CD14-positive monocyte (primary cell): ENCODE measurements around the gene HTRA3. TPM values are rescaled to one million over a fixed set of nuclear protein-coding genes. Genes with fewer than 3 reads are reported as not detected.

Experiments
- DNase-seq, 3 donors: peaks; one replicate each; pipeline ENCODE4 v3.0.0-alpha.2; 2011 to 2022
- H2AFZ ChIP-seq: 2 replicates; pipeline ENCODE4 v1.6.0; 2012; ENCODE audit warnings: mild to moderate bottlenecking, low read depth, low read length, inconsistent platforms; ENCODE audit not compliant: insufficient read depth, poor library complexity, severe bottlenecking
- H3K27ac ChIP-seq, 2 donors: 1 replicate in 1 of 2; 2 replicates in 1 of 2; pipeline ENCODE4 v1.5.1; 2012 to 2013; ENCODE audit warnings: low read length in 2 of 2, control low read depth in 1 of 2, inconsistent platforms in 1 of 2, low read depth in 1 of 2, mild to moderate bottlenecking in 1 of 2
- H3K27me3 ChIP-seq, 2 donors: one replicate each; pipeline versions ENCODE4 v1.6.0 to v1.6.1; 2011 to 2013; ENCODE audit warnings: low read length in 2 of 2; ENCODE audit not compliant: control insufficient read depth in 2 of 2, insufficient read depth in 2 of 2
- H3K36me3 ChIP-seq, 2 donors: replicated peaks in 1 of 2; 1 replicate in 1 of 2; 2 replicates in 1 of 2; pipeline versions ENCODE4 v1.5.1 to v1.6.1; 2012 to 2013; ENCODE audit warnings: low read length in 2 of 2, control low read depth in 1 of 2, inconsistent platforms in 1 of 2, mild to moderate bottlenecking in 1 of 2; ENCODE audit not compliant: insufficient read depth in 2 of 2, control insufficient read depth in 1 of 2
- H3K4me1 ChIP-seq, 2 donors: 1 replicate in 1 of 2; 2 replicates in 1 of 2; pipeline versions ENCODE4 v1.5.1 to v1.6.1; 2012 to 2013; ENCODE audit warnings: low read length in 2 of 2, control low read depth in 1 of 2, inconsistent platforms in 1 of 2, mild to moderate bottlenecking in 1 of 2, moderate library complexity in 1 of 2; ENCODE audit not compliant: insufficient read depth in 2 of 2, control insufficient read depth in 1 of 2
- H3K4me2 ChIP-seq: replicated peaks from 2 replicates; pipeline ENCODE3; 2012; ENCODE audit warnings: low read length, moderate library complexity, mild to moderate bottlenecking; ENCODE audit not compliant: poor library complexity, severe bottlenecking; ENCODE audit errors: extremely low read depth
- H3K4me3 ChIP-seq, 3 experiments: fragments of 200-600 bp in 1 of 3; sonication (generic) in 1 of 3; replicated peaks in 1 of 3; 1 replicate in 2 of 3; 2 replicates in 1 of 3; pipeline ENCODE4 v1.5.1; 2011 to 2013; ENCODE audit warnings: low read length in 3 of 3, mild to moderate bottlenecking in 3 of 3, control low read depth in 2 of 3, low read depth in 2 of 3, inconsistent platforms in 1 of 3, moderate library complexity in 1 of 3
- H3K79me2 ChIP-seq: 2 replicates; pipeline ENCODE4 v1.6.0; 2012; ENCODE audit warnings: mild to moderate bottlenecking, control low read depth, inconsistent platforms, low read length, moderate library complexity; ENCODE audit not compliant: insufficient read depth
- H3K9ac ChIP-seq: 2 replicates; pipeline ENCODE4 v1.6.0; 2017; ENCODE audit warnings: low read length, mild to moderate bottlenecking; ENCODE audit not compliant: insufficient read depth, poor library complexity, severe bottlenecking
- H3K9me3 ChIP-seq, 2 donors: replicated peaks in 1 of 2; 1 replicate in 1 of 2; 2 replicates in 1 of 2; pipeline versions ENCODE4 v1.5.1 to v1.6.1; 2012 to 2013; ENCODE audit warnings: low read length in 2 of 2, control low read depth in 1 of 2; ENCODE audit not compliant: control insufficient read depth in 1 of 2, insufficient read depth in 1 of 2
- H4K20me1 ChIP-seq: 2 replicates; pipeline ENCODE4 v1.6.0; 2012; ENCODE audit warnings: mild to moderate bottlenecking, low read length, control low read depth, moderate library complexity; ENCODE audit not compliant: insufficient read depth
- H3K27ac Mint-ChIP-seq, 7 donors: one replicate each; pipeline ENCODE4 v1.8.0; 2020; ENCODE audit warnings: mild to moderate bottlenecking in 7 of 7, mixed read lengths in 7 of 7, moderate library complexity in 6 of 7, inconsistent platforms in 2 of 7
- H3K27me3 Mint-ChIP-seq, 3 donors: one replicate each; pipeline ENCODE4 v1.8.0; 2021 to 2022; ENCODE audit warnings: low read depth in 3 of 3, mild to moderate bottlenecking in 3 of 3, mixed read lengths in 3 of 3, moderate library complexity in 3 of 3, inconsistent platforms in 1 of 3
- H3K36me3 Mint-ChIP-seq, 2 donors: one replicate each; pipeline ENCODE4 v1.8.0; 2020; ENCODE audit warnings: mixed read lengths in 2 of 2, inconsistent platforms in 1 of 2, mild to moderate bottlenecking in 1 of 2
- H3K4me1 Mint-ChIP-seq: one replicate; pipeline ENCODE4 v1.8.0; 2020; ENCODE audit warnings: mild to moderate bottlenecking, mixed read lengths
- H3K4me3 Mint-ChIP-seq, 2 donors: one replicate each; pipeline ENCODE4 v1.8.0; 2020; ENCODE audit warnings: mild to moderate bottlenecking in 2 of 2, mixed read lengths in 2 of 2, moderate library complexity in 1 of 2
- H3K9me3 Mint-ChIP-seq, 7 donors: one replicate each; pipeline ENCODE4 v1.8.0; 2020 to 2022; ENCODE audit warnings: mixed read lengths in 7 of 7, mild to moderate bottlenecking in 6 of 7, moderate library complexity in 6 of 7, inconsistent platforms in 2 of 7
- CTCF ChIP-seq: fragments of 200-600 bp; IDR thresholded peaks from one replicate; pipeline ENCODE4 v1.8.0; 2022; ENCODE audit warnings: antibody characterized with exemption, mild to moderate bottlenecking
- WGBS: methylation state at CpG from one replicate; pipeline ENCODE4 v1.1.5; 2013; ENCODE audit warnings: missing lambda C conversion rate; ENCODE audit not compliant: insufficient coverage; 5-methylcytosine and 5-hydroxymethylcytosine counted together
- intact Hi-C, 2 donors: fragments of 100-400 bp; cut with micrococcal nuclease; formaldehyde crosslinking; loops; one replicate each; pipeline versions ENCODE4 v1.15.0 to v1.15.1; 2023
- polyA plus RNA-seq, 3 donors: library from polyadenylated mRNA; depleted of rRNA in 1 of 3; unstranded in 2 of 3; stranded (reverse) in 1 of 3; fragments of 300-500 nt in 2 of 3; fragments of >200 nt in 1 of 3; fragmentation: Illumina TruSeq in 2 of 3; gene quantifications; 1 replicate in 2 of 3; 2 replicates in 1 of 3; pipeline ENCODE4 v1.2.3, GENCODE V29; 2012 to 2021

The HTRA3 gene
- polyA plus RNA-seq, 3 donors: not detected

- H3K9me3 Mint-ChIP-seq: peaks cover 0 to 2% (median 0%) of the 10 kb centered on the region in 7 donors
- Histone ChIP-seq H3K9ac (no peak overlapping the region), H3K9me3 (no peaks in the 10 kb centered on the region), H3K79me2 (peaks cover 15% of the 10 kb centered on the region), H2AFZ (no peak overlapping the region), H3K4me2 (no peak overlapping the region), H3K27me3 (no peaks in the 10 kb centered on the region), H3K36me3 (peaks cover 80 to 82% of the 10 kb centered on the region in 2 donors), H3K27ac (no peak overlapping the region), H4K20me1 (peaks cover 98% of the 10 kb centered on the region), H3K4me3 (no peak overlapping the region), H3K4me1 (peaks cover 23 to 25% of the 10 kb centered on the region in 2 donors)
- WGBS: 95% methylated on average over 21 of the region's 21 CpGs
- peaks cover 28% of the 10 kb centered on the region for H3K4me1 Mint-ChIP-seq
- no peak for TF ChIP-seq CTCF
- peaks cover 25 to 29% of the 10 kb centered on the region in 2 donors for H3K36me3 Mint-ChIP-seq
- no peak overlapping the region for H3K4me3 Mint-ChIP-seq
- intact Hi-C loops: no loop called here
- peak overlapping the region in 1 of 7 donors; percentile 12 for H3K27ac Mint-ChIP-seq
- H3K27me3 Mint-ChIP-seq: no peaks in the 10 kb centered on the region
- no peak for DNase-seq
Observed at GRCh38 chr4:8231551-8232049, 38.0 kb upstream of the HTRA3 start.

- over 99% methylated on average over 11 of the region's 11 CpGs for WGBS
- H3K4me3 Mint-ChIP-seq: no peak overlapping the region
Observed at GRCh38 chr4:8232748-8233147, 36.8 kb upstream of the HTRA3 start.

More at GRCh38 chr4:8232748-8233147, 36.8 kb upstream of the HTRA3 start:
- Histone ChIP-seq H3K79me2 (peaks cover 11% of the 10 kb centered on the region), H3K36me3 (peaks cover 82% of the 10 kb centered on the region in 2 donors), H3K4me3 (no peak overlapping the region), H4K20me1 (peaks cover 98% of the 10 kb centered on the region), H3K27me3 (no peaks in the 10 kb centered on the region), H3K4me2 (no peak overlapping the region), H3K27ac (no peak overlapping the region), H3K9me3 (no peaks in the 10 kb centered on the region), H2AFZ (no peak overlapping the region), H3K4me1 (peaks cover 11 to 14% of the 10 kb centered on the region in 2 donors), H3K9ac (no peak overlapping the region)
- Mint-ChIP-seq H3K4me1 (peaks cover 18% of the 10 kb centered on the region), H3K36me3 (peaks cover 31% of the 10 kb centered on the region in 2 donors), H3K9me3 (peaks cover 0 to 2% (median 0%) of the 10 kb centered on the region in 7 donors), H3K27ac (peak overlapping the region in 1 of 7 donors; percentile 32), H3K27me3 (no peaks in the 10 kb centered on the region)
- intact Hi-C loops: no loop called here
- no peak for TF ChIP-seq CTCF
- DNase-seq: no peak
